ENCODE results near the gene SULT1C2.

DNA sequence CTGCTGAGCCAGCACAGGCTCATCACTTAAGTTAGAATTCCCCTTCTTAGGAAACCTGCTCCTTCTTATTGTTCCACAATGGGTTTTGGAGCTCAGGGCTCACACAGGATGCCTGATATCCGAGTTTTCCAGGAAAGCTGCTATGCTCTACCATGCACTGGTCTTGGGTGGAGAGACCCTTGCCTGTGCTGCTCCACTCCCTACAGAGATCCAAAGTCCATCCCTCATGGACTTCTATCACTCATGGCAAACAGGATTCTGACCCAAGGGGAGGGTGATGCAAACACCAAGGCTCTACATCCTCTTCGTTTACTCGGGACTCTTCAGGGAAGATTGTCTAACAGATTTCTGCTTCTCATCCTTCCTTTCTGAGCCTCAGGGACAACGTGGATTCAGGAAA lies 5.2 kb downstream of the SULT1C2 start:
- TF ChIP-seq SIN3A (conservative IDR thresholded peaks at IDR 0.05 in 1 of 2, IDR thresholded peaks at IDR 0.05 in 1 of 2; ENCODE audit: low read depth in 1 of 2, low read length in 2 of 2) (no peak), CEBPB (IDR thresholded peaks at IDR 0.05; ENCODE audit: low read depth, low read length) (no peak), TAF1 (IDR thresholded peaks at IDR 0.05; ENCODE audit: low read depth, low read length) (no peak), HDAC6 (IDR thresholded peaks at IDR 0.05; ENCODE audit: low read depth, low read length) (no peak), POLR2AphosphoS5 (IDR thresholded peaks at IDR 0.05; ENCODE audit: low read depth, low read length) (no peak), TEAD4 (IDR thresholded peaks at IDR 0.05; ENCODE audit: low read depth, low read length) (no peak), CREB1 (IDR thresholded peaks at IDR 0.05) (no peak)
- TF ChIP-seq, protein P1, sequence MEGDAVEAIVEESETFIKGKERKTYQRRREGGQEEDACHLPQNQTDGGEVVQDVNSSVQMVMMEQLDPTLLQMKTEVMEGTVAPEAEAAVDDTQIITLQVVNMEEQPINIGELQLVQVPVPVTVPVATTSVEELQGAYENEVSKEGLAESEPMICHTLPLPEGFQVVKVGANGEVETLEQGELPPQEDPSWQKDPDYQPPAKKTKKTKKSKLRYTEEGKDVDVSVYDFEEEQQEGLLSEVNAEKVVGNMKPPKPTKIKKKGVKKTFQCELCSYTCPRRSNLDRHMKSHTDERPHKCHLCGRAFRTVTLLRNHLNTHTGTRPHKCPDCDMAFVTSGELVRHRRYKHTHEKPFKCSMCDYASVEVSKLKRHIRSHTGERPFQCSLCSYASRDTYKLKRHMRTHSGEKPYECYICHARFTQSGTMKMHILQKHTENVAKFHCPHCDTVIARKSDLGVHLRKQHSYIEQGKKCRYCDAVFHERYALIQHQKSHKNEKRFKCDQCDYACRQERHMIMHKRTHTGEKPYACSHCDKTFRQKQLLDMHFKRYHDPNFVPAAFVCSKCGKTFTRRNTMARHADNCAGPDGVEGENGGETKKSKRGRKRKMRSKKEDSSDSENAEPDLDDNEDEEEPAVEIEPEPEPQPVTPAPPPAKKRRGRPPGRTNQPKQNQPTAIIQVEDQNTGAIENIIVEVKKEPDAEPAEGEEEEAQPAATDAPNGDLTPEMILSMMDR (IDR thresholded peaks at IDR 0.05; ENCODE audit: control extremely low read depth in 1 of 3, insufficient read depth in 1 of 3, low read depth in 1 of 3, low read length in 3 of 3), result no peak

Data from H1 (cell line).